HUES6 (cell line): ENCODE measurements around the gene STX18.
"Not testable (repeated sequence)": the region's sequence is repeated elsewhere in the genome, so short reads cannot be mapped to it uniquely, and the experiment has no call there.

Source experiments
- H3K27ac ChIP-seq: 2 replicates; pipeline ENCODE4 v1.7.0; 2013; ENCODE audit warnings: low read depth, mild to moderate bottlenecking, low read length, inconsistent platforms
- H3K27me3 ChIP-seq: 2 replicates; pipeline ENCODE4 v1.6.1; 2013; ENCODE audit warnings: low read length; ENCODE audit not compliant: control insufficient read depth, insufficient read depth
- H3K36me3 ChIP-seq: 2 replicates; pipeline ENCODE4 v1.6.1; 2013; ENCODE audit warnings: low read length; ENCODE audit not compliant: control insufficient read depth, insufficient read depth
- H3K4me1 ChIP-seq: 2 replicates; pipeline ENCODE4 v1.6.1; 2013; ENCODE audit warnings: low read length; ENCODE audit not compliant: control insufficient read depth, insufficient read depth
- H3K4me3 ChIP-seq: 2 replicates; pipeline ENCODE4 v1.5.1; 2013; ENCODE audit warnings: low read depth, low read length
- H3K9ac ChIP-seq: one replicate; pipeline ENCODE4 v1.6.1; 2013; ENCODE audit warnings: mild to moderate bottlenecking, low read length
- H3K9me3 ChIP-seq: 2 replicates; pipeline ENCODE4 v1.6.1; 2013; ENCODE audit warnings: low read depth, low read length; ENCODE audit not compliant: control insufficient read depth, insufficient read depth

STX18 gene

GRCh38 chr4:4532371-4533154 is 9.3 kb downstream of the STX18 start:
- Histone ChIP-seq H3K9ac (no peak overlapping the region), H3K27ac (no peak overlapping the region), H3K36me3 (no peaks in the 10 kb centered on the region), H3K4me3 (no peak overlapping the region), H3K27me3 (no peaks in the 10 kb centered on the region), H3K9me3 (no peaks in the 10 kb centered on the region), H3K4me1 (no peaks in the 10 kb centered on the region)

- H3K36me3 ChIP-seq, result no peaks in the 10 kb centered on the region
- H3K27me3 ChIP-seq, result no peaks in the 10 kb centered on the region
- no peak overlapping the region for H3K27ac ChIP-seq
Measured at GRCh38 chr4:4529392-4529791, 12.5 kb downstream of the STX18 start.

GRCh38 chr4:4526401-4526800 is 15.4 kb downstream of the STX18 start:
- no peak overlapping the region for H3K9ac ChIP-seq
- no peak overlapping the region for H3K4me3 ChIP-seq
- H3K4me1 ChIP-seq, result peaks cover 2% of the 10 kb centered on the region; the same call in 1 of the 2 replicates
- H3K27me3 ChIP-seq, result no peaks in the 10 kb centered on the region
- H3K36me3 ChIP-seq, result no peaks in the 10 kb centered on the region
- H3K9me3 ChIP-seq, result no peaks in the 10 kb centered on the region
- no peak overlapping the region for H3K27ac ChIP-seq

More at GRCh38 chr4:4529392-4529791, 12.5 kb downstream of the STX18 start:
- Histone ChIP-seq H3K4me3 (no peak overlapping the region), H3K9me3 (no peaks in the 10 kb centered on the region), H3K9ac (no peak overlapping the region), H3K4me1 (no peaks in the 10 kb centered on the region)

DNA sequence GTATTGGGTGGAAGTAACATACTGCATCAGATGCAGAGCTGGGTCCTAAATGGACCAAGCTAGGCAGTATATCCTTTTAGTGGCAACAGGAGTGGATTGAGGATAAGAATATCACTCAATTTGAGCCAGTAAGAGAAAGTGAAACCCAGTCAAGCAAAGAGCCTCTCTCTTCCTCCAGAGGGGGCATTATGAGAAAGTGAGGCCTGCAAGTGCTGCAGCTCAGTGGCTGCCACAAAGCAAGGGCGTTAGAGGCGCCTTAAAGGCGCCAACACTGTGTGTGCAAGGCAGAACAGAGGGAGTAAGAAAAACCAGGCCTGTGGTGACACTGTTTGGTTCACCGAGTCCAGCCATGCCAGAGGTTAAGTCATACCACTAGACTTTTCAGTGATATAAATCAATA is 17.5 kb downstream of the STX18 start:
- H3K36me3 ChIP-seq, result no peaks in the 10 kb centered on the region
- H3K4me3 ChIP-seq, result no peak overlapping the region
- no peaks in the 10 kb centered on the region for H3K27me3 ChIP-seq
- H3K27ac ChIP-seq, result no peak overlapping the region
- H3K9me3 ChIP-seq, result no peaks in the 10 kb centered on the region
- H3K4me1 ChIP-seq, result peaks cover 8% of the 10 kb centered on the region
- H3K9ac ChIP-seq, result no peak overlapping the region

- H3K9me3 ChIP-seq, result no peaks in the 10 kb centered on the region
- peaks cover 8% of the 10 kb centered on the region for H3K4me1 ChIP-seq
- H3K9ac ChIP-seq, result no peak overlapping the region
- H3K27ac ChIP-seq, result no peak overlapping the region
- H3K36me3 ChIP-seq, result no peaks in the 10 kb centered on the region
- H3K4me3 ChIP-seq, result no peak overlapping the region
- H3K27me3 ChIP-seq, result no peaks in the 10 kb centered on the region
Measured at GRCh38 chr4:4521731-4522130, 20.1 kb downstream of the STX18 start.

- no peaks in the 10 kb centered on the region for H3K9me3 ChIP-seq
- H3K27ac ChIP-seq, result no peak overlapping the region
- no peak overlapping the region for H3K4me3 ChIP-seq
- H3K36me3 ChIP-seq, result no peaks in the 10 kb centered on the region
- peaks cover 8% of the 10 kb centered on the region for H3K4me1 ChIP-seq
- H3K9ac ChIP-seq, result no peak overlapping the region
- no peaks in the 10 kb centered on the region for H3K27me3 ChIP-seq
Measured at GRCh38 chr4:4521136-4521535, 20.7 kb downstream of the STX18 start.

- Histone ChIP-seq H3K4me3 (no peak overlapping the region), H3K9me3 (no peaks in the 10 kb centered on the region), H3K9ac (no peak overlapping the region), H3K27ac (no peak overlapping the region), H3K4me1 (peaks cover 8% of the 10 kb centered on the region), H3K27me3 (no peaks in the 10 kb centered on the region), H3K36me3 (no peaks in the 10 kb centered on the region)
Measured at GRCh38 chr4:4519297-4519894, 22.5 kb downstream of the STX18 start.

DNA sequence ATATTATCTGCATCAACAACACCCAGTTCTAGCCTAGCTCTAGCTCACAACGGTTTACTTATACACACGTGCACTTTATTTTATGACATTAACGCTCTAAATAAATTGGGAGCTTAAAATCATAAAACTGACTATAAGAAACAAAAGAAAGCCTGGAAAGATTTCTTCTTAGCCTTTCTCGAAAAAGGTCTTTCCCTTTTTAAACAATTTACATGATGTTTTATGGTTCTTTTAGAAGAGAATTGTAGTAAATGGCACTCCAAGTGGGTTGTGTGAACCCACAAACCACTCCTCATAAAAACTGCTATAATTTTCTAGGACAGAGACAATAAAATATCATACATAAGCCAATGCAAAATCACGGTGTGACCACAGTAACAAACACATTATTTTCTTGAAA is 23.1 kb downstream of the STX18 start:
- peaks cover 8% of the 10 kb centered on the region for H3K4me1 ChIP-seq
- H3K27ac ChIP-seq, result no peak overlapping the region
- no peak overlapping the region for H3K9ac ChIP-seq
- H3K36me3 ChIP-seq, result no peaks in the 10 kb centered on the region
- H3K27me3 ChIP-seq, result no peaks in the 10 kb centered on the region
- H3K9me3 ChIP-seq, result no peaks in the 10 kb centered on the region
- no peak overlapping the region for H3K4me3 ChIP-seq

GRCh38 chr4:4514786-4515185 is 27.1 kb downstream of the STX18 start:
- H3K9ac ChIP-seq, result no peak overlapping the region
- H3K4me3 ChIP-seq, result no peak overlapping the region
- no peaks in the 10 kb centered on the region; the same call in 1 of the 2 replicates for H3K4me1 ChIP-seq
- no peak overlapping the region for H3K27ac ChIP-seq
- no peaks in the 10 kb centered on the region for H3K9me3 ChIP-seq
- H3K27me3 ChIP-seq, result no peaks in the 10 kb centered on the region
- no peaks in the 10 kb centered on the region for H3K36me3 ChIP-seq

GRCh38 chr4:4512282-4512681 is 29.6 kb downstream of the STX18 start:
- Histone ChIP-seq H3K4me3 (no peak overlapping the region), H3K9ac (no peak overlapping the region), H3K27me3 (no peaks in the 10 kb centered on the region), H3K4me1 (no peaks in the 10 kb centered on the region; the same call in 1 of the 2 replicates), H3K36me3 (no peaks in the 10 kb centered on the region), H3K9me3 (no peaks in the 10 kb centered on the region), H3K27ac (no peak overlapping the region)

- H3K9me3 ChIP-seq, H3K36me3 ChIP-seq, H3K27ac ChIP-seq, H3K27me3 ChIP-seq, H3K4me3 ChIP-seq, H3K4me1 ChIP-seq, H3K9ac ChIP-seq: not testable (repeated sequence)
Measured at GRCh38 chr4:4510641-4511040, 31.2 kb downstream of the STX18 start.
